OCI-LY3 (cell line): ENCODE data around the gene MKLN1.

ENCODE experiments used
- H2AFZ ChIP-seq: fragments of 200-600, 300-600 bp; shearing (Covaris generic); 2 replicates; pipeline ENCODE4 v1.6.0; 2014; ENCODE audit warnings: antibody characterized with exemption, low read depth, low read length
- H3K27ac ChIP-seq: fragments of 200-600, 300-600 bp; sonication (generic); 2 replicates; pipeline ENCODE4 v1.5.1; 2014; ENCODE audit warnings: mild to moderate bottlenecking, low read length, moderate library complexity, mixed read lengths
- H3K27me3 ChIP-seq: fragments of 200-600, 300-600 bp; sonication (generic); 2 replicates; pipeline ENCODE4 v1.6.1; 2014; ENCODE audit warnings: low read depth, low read length, mixed read lengths
- H3K36me3 ChIP-seq: fragments of 200-600, 300-600 bp; sonication (generic); replicated peaks from 2 replicates; pipeline ENCODE3; 2014; ENCODE audit warnings: low read depth, low read length, mixed read lengths
- H3K4me1 ChIP-seq: fragments of 300-600, 200-600 bp; sonication (generic); 2 replicates; pipeline ENCODE4 v1.6.1; 2014; ENCODE audit warnings: low read length, mixed read lengths
- H3K4me2 ChIP-seq: fragments of 200-600, 300-600 bp; sonication (generic); 2 replicates; pipeline ENCODE4 v1.6.1; 2014; ENCODE audit warnings: low read length, mixed read lengths
- H3K4me3 ChIP-seq: fragments of 300-600, 200-600 bp; sonication (generic); 2 replicates; pipeline ENCODE4 v1.5.1; 2014; ENCODE audit warnings: antibody characterized with exemption, mild to moderate bottlenecking, low read length, moderate library complexity
- H3K79me2 ChIP-seq: fragments of 300-600, 200-600 bp; shearing (Covaris generic); 2 replicates; pipeline ENCODE4 v1.6.1; 2014; ENCODE audit warnings: mild to moderate bottlenecking, low read length, mixed read lengths
- H3K9ac ChIP-seq: fragments of 300-600, 200-600 bp; shearing (Covaris generic); 2 replicates; pipeline ENCODE4 v1.6.0; 2014; ENCODE audit warnings: mild to moderate bottlenecking, low read length, moderate library complexity
- H3K9me3 ChIP-seq: fragments of 200-600, 300-600 bp; shearing (Covaris generic); 2 replicates; pipeline ENCODE4 v1.6.1; 2014; ENCODE audit warnings: low read length, mixed read lengths; ENCODE audit not compliant: insufficient read depth
- H4K20me1 ChIP-seq: fragments of 200-600, 300-600 bp; sonication (generic); 2 replicates; pipeline ENCODE4 v1.6.1; 2016; ENCODE audit warnings: low read length, mixed read lengths; ENCODE audit not compliant: insufficient read depth
- CTCF ChIP-seq: fragments of 200-600, 300-600 bp; sonication (generic); IDR thresholded peaks from 2 replicates; pipeline ENCODE4 v1.5.1; 2014; ENCODE audit warnings: antibody characterized with exemption, low read length, low read depth
- EZH2phosphoT487 ChIP-seq: fragments of 200-600 bp; shearing (Covaris generic); IDR thresholded peaks from 2 replicates; pipeline ENCODE4 v1.6.1; 2018; ENCODE audit warnings: antibody characterized with exemption, mixed run types, low read depth

MKLN1 gene

GRCh38 chr7:131336956-131337355 lies 9.3 kb downstream of the MKLN1 start:
- Histone ChIP-seq H3K4me2 (no peak overlapping the region), H3K27me3 (no peaks in the 10 kb centered on the region), H3K9me3 (peaks cover 12% of the 10 kb centered on the region; the same call in 1 of the 2 replicates), H3K27ac (no peak overlapping the region), H3K4me3 (no peak overlapping the region), H3K36me3 (peaks cover 39% of the 10 kb centered on the region), H2AFZ (no peak overlapping the region), H3K79me2 (peaks cover 93% of the 10 kb centered on the region), H4K20me1 (peaks cover 26% of the 10 kb centered on the region), H3K4me1 (no peaks in the 10 kb centered on the region), H3K9ac (no peak overlapping the region)
- TF ChIP-seq CTCF, result no peak
- TF ChIP-seq EZH2phosphoT487, result no peak

- Histone ChIP-seq H3K4me2 (no peak overlapping the region), H3K27ac (no peak overlapping the region), H4K20me1 (peaks cover 37% of the 10 kb centered on the region), H3K79me2 (peaks cover 95% of the 10 kb centered on the region), H3K4me3 (no peak overlapping the region), H3K36me3 (peaks cover 38% of the 10 kb centered on the region), H3K9ac (no peak overlapping the region), H3K9me3 (peaks cover 12% of the 10 kb centered on the region; the same call in 1 of the 2 replicates), H3K27me3 (no peaks in the 10 kb centered on the region), H3K4me1 (no peaks in the 10 kb centered on the region), H2AFZ (no peak overlapping the region)
- TF ChIP-seq CTCF (no peak), EZH2phosphoT487 (no peak)
These were observed 10.5 kb downstream of the MKLN1 start for GRCh38 chr7:131338173-131338572.

GRCh38 chr7:131338691-131339390 lies 11.2 kb downstream of the MKLN1 start:
- H3K9me3 ChIP-seq, result peaks cover 12% of the 10 kb centered on the region; the same call in 1 of the 2 replicates
- H2AFZ ChIP-seq, result no peak overlapping the region
- peaks cover 95% of the 10 kb centered on the region for H3K79me2 ChIP-seq
- H3K4me1 ChIP-seq, result no peaks in the 10 kb centered on the region
- peaks cover 40% of the 10 kb centered on the region for H4K20me1 ChIP-seq
- no peak overlapping the region for H3K9ac ChIP-seq
- TF ChIP-seq CTCF (no peak), EZH2phosphoT487 (no peak)
- peaks cover 33% of the 10 kb centered on the region for H3K36me3 ChIP-seq
- H3K4me2 ChIP-seq, result no peak overlapping the region
- no peak overlapping the region for H3K4me3 ChIP-seq
- H3K27me3 ChIP-seq, result no peaks in the 10 kb centered on the region
- H3K27ac ChIP-seq, result no peak overlapping the region

DNA sequence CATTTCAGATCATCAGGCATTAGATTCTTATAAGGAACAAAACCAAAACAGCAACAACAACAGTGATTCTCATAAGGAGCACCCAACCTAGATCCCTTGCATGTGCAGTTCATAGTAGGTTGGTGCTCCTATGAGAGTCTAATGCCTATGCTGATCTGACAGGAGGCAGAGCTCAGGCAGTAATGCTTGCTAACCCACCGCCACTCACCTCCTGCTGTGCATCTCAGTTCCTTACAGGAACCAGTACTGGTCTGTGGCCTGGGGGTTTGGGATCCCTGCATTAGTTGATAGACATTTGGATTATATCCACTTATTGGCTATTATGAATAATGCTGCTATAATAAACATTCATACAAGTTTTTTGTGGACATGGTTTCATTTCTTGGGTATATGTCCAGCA lies 14.0 kb downstream of the MKLN1 start:
- Histone ChIP-seq H3K27me3 (no peaks in the 10 kb centered on the region), H3K4me2 (no peak overlapping the region), H3K36me3 (peaks cover 16% of the 10 kb centered on the region), H3K9me3 (peaks cover 5% of the 10 kb centered on the region; the same call in 1 of the 2 replicates), H4K20me1 (peaks cover 51% of the 10 kb centered on the region), H3K79me2 (peaks cover 85% of the 10 kb centered on the region), H3K4me3 (no peak overlapping the region), H3K27ac (no peak overlapping the region), H3K9ac (no peak overlapping the region), H2AFZ (no peak overlapping the region), H3K4me1 (no peaks in the 10 kb centered on the region)
- TF ChIP-seq EZH2phosphoT487, result no peak
- TF ChIP-seq CTCF, result no peak
